HG02938 (cell line): ENCODE results near the gene RAB6B.

ENCODE experiments used
- ATAC-seq: cut with Tn5 transposase; IDR thresholded peaks from one replicate; pipeline ENCODE4 v1.9.1; 2021; ENCODE audit warnings: mild to moderate bottlenecking, moderate library complexity; ENCODE audit not compliant: unreplicated experiment

RAB6B gene

DNA sequence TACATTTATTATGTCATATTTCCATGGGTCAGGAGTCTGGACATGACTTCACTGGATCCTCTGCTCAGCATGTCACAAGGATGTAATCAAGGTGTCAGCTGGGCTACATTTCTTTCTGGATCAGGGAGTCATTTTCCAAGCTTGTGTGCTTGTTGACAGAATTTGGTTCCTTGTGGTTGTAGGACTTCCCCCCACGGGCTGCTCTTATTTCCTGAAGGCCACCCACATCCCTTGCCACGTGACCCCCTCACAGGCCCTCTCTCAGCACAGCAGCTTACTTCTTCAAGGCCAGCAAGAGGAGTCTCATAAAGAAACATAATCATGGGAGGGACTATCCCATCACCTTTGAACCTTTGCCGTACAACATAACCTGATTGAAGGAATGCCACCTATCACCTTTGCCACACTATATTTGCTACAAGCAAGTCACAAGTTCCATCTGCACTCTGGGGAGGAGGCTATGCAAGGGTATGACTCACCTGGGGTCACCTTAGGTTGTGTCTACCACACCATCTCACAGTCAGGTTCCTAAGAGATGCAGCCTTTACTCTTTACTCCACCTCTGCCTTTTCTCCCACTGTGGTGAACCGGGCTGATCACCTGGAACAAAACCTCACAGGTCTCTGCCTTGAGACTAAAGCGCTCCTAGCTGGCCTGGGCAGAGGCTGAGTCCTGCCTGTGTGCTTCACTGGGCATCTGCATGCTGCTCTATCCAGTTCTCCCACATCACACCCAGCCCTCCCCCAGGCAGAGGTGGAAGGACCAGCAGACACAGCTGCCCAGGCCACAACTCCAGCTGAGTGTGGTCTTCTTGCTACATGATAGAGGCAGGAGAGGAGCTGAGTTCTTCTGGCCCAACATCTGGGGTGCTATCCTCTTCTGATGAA lies 13.5 kb downstream of the RAB6B start:
- no peak for ATAC-seq

DNA sequence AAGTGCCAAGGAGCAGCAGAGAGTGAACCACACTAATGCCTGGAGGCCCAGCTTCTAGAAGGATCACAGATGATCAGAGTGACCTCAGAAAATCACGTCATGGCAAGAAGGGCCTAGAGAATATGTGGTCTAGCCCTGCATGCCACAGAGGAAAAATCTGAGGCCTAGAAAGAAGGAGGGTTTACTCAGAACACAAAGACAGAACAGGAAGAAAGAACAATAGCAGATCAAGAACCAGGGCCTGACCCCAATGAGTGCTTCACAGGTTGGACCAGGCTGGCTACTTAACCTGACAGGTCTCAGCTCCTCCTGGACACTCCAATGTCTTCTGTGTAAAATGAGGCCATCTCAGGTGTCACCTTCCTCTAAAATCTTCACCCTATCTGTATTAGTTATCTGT lies 14.2 kb downstream of the RAB6B start:
- ATAC-seq = no peak

DNA sequence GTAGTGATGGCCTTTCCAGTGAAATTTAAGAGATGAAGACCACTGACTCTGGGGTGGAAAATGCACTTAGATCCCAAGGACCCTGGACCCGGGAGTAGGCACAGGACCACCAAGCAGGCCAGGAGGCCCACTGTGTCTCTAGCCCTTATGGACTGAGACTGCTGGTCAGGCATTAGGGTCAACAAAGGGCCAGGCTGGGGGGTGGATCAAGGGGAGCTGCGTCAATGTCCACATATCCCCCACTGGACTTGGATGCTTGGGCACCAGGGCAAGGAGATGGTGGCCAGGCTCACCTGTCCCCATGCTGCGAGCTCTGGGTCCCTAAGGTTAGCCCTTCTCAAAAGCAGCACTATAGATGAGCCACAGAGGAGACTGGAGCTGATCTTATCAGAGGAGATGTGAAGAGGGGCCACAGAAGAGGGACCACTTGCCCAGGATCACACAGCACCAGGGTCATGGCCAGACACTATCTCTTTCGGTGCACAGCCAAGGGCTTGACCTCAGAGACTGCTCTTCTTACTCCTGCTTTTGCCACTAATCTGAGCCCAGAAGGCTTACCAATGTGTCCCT lies 14.7 kb downstream of the RAB6B start:
- no peak for ATAC-seq

DNA sequence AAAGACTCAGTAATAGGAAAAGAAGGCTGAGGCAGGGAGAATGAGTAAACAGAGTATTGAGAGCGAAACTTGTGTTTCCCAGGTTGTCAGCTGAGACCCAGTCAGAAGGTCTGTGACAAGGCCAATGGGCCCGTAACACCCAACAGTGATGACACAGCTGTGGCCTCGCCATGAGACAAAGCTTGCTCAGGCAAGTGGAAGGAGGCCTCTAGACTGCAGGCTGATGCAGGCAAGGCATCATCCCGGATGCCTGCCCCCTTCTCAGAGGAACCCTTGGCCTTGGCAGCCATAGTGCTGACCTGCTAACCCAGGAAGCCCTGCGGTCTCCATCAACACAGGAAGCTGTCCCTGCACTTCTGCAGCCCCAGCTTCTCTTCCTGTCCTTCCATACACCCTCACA lies 15.4 kb downstream of the RAB6B start:
- ATAC-seq = no peak

DNA sequence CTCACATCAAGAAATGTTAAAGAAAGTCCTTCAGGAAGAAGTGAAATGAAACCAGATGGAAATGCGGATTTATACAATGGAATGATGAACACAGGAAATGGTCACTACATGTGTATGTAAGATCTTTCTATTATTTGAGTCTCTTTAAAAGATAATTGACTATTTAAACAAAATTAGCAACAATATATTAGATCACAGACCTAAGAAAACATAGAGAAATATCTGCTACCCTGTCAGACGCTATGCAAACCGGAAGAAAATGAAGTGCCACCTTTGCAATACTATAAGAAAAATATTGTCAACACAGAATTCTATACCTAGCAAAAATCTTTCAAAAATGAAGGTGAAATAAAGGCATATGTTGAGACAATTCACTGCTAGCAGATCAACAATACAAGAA lies 17.2 kb downstream of the RAB6B start:
- ATAC-seq = no peak

DNA sequence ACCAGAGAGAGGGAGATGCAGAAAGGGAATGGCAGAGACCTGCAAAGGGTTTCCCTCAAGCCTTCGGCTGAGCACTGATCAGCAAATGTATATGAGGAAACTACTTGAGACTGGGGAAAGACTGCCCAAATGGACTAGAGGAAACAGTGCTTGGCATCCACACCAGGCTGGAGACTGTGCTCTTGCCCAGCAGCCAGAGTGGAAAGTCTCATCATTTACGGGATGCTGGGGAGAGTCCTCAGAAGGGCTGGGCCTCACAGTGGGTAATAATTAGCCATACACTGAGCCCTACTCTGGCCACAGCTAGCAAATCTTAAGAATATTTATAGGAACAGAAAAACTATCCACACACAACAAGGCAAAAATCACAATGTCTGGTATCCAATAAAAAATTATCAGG lies 18.5 kb downstream of the RAB6B start:
- ATAC-seq = no peak

DNA sequence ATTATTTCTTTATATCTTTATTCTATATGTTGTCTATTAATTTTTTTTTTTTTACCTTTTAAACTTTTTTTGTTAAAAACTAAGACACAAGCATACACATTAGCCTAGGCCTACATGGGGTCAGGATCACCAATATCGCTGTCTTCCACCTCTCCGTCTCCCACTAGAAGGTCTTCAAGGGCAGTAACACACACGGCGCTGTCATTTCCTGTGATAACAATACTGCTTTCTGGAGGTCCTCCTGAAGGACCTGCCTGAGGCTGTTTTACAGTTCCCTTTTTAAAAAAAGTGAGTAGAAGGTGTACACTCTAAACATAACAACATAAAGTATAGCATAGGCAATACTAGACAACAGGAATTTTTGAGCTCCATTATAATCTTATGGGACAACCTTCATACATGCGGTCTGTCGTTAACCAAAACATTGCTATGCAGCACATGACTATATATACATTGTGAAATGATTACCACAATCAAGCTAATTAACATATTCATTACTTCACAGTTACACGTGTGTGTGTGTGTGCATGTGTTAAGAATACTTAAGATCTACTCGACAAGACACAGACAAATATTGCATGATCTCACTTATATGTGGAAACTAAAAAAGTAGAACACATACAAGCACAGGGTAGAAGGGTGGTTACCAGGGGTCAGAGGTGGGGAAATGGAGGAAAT lies 20.8 kb downstream of the RAB6B start:
- no peak for ATAC-seq

DNA sequence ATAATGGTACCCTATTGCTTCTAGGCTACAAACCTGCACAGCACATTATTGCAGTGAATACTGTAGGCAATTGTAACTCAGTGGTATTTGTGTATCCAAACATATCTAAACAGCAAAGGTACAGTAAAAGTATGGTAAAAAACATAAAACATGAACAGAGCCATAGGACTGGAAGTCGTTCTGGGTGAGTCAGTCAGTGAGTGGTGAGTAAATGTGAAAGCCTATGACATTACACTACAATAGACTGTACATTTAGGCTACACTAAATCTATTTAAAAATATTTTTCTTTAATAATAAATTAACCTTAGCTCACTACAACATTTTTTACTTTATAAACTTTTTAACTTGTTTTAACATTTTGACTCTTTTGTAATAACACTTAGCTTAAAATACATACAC lies 21.3 kb downstream of the RAB6B start:
- no peak for ATAC-seq

DNA sequence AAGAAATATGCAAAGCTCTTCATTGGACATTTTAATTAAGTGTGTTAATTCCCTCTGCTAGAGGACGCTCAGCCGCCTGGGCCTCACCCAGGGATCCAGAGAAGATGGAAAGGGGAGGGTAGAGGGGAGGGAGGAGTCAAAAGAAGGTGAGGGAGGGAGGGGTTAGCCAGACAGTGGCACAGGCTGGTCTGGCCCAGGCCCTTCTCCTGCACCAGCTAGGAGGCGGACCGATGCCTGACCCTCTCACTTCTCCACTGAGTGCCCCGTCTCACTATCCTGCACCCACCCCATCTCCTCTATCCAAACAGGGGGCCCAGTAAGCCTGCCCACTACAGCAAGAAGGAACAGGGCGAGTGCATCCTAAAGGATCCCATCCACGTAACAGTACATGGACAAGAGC lies 22.9 kb downstream of the RAB6B start:
- ATAC-seq = no peak

DNA sequence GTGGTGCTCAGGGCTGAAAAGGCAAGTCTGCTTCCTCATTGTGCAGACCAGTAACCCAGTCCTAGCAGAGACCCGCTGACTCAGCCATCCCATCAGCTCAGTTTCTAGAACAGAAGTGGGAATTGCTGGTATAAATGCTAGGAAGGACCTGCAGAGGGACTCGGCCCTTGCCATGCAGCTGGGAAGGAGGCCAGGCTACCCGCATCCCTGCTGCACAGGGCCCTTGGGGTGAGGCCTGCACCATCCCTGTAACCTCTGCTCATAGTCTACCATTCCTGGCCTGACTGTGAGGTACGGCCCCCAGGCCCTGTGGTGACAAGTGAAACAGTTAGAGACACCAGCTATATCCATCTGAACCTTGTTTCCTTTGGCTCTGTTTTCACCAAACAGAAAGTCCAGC lies 23.5 kb downstream of the RAB6B start:
- no peak for ATAC-seq

DNA sequence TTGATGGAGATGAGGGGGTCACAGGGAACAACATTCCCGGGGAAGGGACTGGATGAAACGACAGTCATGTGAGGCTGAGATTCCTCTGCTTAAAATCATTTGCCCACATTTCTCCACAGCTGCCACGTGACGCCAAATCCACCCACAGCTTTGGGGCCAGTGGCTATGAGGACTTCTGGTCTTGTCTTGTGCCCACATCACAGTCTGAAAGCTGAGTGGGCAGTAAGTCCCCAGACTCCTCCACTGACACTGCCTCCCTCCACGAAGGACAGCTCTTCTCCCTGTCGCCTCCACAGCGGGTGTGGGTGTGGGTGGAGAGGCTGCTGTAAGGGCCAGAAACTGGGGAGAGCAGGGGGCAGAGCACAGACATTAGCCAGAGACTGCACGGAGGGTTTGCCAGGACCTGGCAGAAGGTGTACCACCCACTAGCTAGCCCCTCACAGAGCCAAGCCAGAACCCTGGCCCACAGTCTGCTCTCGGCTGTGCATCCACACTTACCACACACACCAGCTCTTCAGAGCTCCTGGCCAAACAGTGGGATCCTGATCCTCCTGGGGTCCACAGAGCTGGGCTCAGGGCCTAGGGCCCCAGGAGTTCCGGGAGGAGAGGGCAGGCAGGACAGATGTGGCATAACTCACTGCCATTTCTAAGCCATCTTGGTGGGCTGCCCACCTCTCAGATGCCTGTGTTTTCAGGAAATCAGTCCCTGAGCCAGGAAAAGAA lies 24.2 kb downstream of the RAB6B start:
- no peak for ATAC-seq

DNA sequence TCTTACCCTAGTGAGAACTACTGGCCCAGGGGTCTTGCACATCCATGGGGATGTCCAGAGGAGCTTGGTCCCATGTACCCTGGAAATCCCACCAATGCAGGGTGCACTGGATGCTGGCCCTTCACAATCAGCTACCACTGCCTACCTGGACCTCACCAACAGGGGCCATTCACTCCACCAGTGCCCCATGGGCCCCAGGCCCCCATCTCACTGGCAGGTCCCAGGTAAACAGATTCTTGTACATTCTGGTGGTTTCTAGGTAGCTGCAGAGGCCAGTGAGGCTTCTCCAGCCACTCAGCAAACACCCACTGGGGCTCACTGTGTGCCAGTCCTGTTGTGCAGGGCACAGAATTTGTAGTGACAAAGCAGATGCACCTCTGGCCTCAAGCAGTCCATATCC lies 24.9 kb downstream of the RAB6B start:
- no peak for ATAC-seq

DNA sequence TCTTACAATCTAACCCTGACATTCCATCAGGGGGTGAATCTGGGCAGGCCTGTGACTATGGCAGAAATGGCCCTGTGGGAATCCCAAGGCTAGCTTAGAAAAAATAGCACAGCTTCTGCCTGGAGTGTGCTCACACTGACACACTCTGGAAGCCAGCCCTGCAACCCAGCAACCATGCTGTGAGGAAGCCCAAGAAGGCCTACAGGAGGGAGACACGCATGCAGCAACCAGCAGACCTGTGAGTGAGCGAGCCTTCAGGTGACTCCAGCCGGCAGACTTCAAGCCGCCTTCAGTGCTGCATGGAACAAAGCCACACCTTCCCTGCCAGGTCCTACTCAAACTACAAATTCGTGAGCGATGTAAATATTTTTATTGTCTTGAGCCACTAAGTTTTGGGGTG lies 26.1 kb downstream of the RAB6B start:
- no peak for ATAC-seq

DNA sequence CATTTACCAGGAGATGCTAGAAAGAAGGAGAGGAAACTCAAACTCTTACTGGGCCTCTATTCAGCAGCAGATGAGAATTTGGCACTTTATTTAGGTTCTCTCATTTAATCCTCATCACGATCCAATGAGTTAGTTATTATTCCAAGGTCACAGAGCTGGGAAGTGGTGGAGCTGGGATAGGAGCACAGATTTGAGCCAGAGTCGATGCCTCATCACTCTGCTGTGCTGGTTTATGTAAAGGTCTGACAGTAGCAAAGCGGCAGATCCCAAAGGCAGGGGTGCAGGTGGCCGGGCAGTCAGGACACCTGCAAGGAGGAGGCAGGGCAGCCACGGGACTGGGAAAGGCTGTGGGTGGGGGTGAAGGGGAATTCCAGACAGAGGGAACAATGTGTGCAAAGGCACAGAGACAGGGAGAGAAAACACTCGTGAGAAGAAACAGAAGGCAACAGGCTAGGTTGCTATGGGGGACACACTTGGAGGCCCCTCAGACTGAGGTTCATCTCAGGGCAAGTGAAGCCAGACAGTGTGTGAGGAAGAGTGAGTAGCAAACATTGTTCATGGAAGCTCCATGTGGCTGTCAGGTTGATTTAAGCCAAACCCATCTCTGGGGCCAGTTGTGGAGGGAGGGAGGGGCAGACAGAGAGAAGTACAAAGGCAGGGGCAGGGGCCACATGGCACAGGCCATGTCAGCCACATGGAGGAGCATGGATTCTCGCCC lies 26.8 kb downstream of the RAB6B start:
- ATAC-seq = no peak

DNA sequence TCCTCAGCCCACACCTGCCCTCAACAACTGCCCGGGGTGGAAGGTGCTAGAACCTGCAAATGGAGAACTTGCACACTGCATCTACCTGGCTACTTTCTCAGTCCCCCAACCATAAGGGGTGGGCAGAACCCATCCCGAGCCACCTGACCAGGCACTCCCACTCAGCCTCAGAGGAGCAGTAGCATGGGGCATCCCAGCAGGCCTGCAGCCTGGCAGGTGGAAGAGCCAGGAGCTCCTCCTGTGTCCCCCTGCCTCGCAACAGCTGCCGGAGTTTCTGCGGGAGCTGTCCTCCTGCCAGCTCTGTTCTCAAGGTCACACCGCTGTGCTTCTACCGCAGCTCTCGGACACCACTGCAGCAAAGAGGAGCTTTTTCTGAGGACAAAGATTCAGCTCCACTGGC lies 27.5 kb downstream of the RAB6B start:
- no peak for ATAC-seq

DNA sequence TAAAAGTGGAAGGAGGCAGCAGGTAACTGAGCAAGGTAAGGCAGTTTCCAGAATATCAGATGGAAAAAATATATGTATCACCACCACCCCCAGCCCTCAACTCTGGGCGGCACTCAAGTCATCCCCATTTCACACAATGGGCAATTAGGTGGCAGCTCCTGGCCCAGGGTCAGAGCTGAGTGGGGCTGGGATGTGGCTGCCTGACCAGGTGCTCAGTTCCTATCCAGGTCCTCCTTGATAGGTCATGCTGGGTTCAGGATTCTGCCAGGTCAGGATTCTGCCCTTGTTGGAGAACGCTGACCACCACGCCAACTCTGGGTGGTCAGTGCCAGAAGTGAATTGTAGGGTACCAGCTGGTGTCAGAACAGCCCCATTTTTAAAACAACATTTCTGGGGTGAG lies 29.5 kb downstream of the RAB6B start:
- ATAC-seq = no peak

DNA sequence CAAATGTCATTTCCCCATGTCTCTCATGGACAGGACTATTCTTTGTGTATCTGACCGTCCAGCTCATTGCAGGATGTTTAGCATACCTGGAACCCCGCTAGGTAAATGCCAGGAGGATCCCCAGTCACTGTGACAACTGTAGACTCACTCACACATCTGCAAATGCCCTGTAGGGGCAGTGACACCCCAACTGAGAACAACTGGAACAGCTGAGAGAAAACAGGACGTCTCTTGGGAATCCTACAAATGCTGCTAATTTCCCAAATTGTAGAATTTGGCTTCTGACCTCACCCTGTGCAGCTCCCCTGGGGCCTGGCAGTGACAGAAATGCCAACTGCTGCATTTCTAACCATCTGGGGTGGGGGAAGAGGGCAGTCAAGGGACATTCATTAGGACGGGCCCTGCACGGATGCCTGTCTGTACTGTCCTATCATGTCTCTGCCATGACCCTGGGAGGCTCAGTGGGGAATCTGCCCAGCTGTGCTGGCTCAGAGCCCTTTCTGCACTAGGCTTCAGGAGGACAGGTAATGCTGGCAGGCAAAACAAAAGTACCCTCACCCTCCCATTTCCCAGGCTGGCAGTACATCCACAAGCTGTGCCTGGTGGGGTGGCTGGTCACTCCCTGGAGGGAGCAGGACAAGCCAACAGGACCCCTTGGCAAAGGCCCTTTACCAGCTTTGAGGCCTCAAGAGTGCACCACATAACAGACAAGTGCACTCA lies 30.4 kb downstream of the RAB6B start:
- ATAC-seq = no peak

DNA sequence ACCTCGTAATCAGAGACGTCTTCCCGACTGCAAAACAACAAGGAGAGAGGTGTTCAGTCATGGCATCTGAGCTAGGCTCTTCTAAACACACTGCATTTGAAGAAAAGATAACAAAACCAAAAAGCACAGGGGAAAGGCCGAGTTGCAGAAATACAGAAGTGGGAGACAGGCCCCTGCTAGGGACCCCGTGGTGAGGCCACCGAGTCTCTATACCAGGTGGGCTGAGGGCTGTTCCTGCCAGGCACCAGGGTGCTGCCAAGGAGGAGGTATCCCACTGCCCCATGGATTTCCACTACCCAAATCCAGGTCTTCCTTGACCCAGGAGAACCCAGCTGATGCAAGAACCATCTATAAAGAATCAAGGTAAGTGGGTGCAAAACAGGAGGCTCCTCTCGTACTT lies 31.1 kb downstream of the RAB6B start:
- no peak for ATAC-seq

DNA sequence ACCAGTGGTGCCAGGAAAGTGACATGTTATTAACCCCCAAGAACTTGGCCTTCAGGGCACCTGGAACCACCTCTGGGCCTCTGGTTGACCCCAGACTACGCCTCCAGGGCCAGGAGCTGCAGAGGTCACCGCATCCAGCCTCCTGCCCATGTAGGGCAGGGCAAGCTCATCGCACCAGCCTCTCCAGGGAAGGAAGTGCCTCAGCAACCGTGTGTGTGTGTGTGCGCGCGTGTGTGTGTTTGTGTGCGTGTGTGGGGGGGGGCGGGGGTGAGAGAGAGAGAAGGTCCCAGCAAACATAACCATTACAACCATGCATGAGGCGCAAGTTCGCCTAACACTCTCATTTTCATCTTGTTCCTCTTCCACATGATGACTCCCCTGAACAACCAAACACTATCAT lies 31.8 kb downstream of the RAB6B start:
- no peak for ATAC-seq

DNA sequence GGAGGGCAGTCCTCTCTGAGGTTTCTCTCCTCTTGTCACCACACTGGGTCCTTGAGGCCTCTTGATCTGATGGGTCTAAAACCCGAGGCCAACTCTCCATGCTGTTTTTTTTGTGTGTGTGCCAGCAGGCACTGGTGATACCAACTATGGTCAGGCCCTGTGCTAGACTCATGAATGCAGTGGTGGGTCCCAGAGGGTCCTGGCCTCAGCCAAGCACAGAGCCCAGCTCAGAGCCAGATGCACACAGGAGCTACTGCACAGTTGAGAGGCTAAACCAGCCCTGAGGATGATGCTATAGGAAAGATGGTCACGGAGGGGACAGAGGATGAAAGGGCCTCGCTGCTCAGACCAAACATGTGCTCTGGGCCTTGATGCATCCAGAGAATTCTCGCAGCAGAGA lies 33.5 kb downstream of the RAB6B start:
- no peak for ATAC-seq
